IPS DF 4.7 (cell line): ENCODE data around the gene CLDN12.

Experiments used
- DNase-seq: peaks from one replicate; pipeline ENCODE4 v3.0.0-alpha.2; 2013; ENCODE audit warnings: low spot score; ENCODE audit errors: extremely low read depth

CLDN12 gene

GRCh38 chr7:90403174-90404113, at the start of gene CLDN12:
Gene CLDN12 (plus strand): TSS chr7:90403461. CDS start chr7:90412677, 9,216 bp downstream.
- peak; percentile 89 for DNase-seq

- DNase-seq, result no peak
Measured at GRCh38 chr7:90383422-90383821, 19.8 kb upstream of the CLDN12 start.

GRCh38 chr7:90383861-90384260, 19.4 kb upstream of the CLDN12 start:
- DNase-seq, result no peak

- no peak for DNase-seq
Measured at GRCh38 chr7:90384433-90384832, 18.8 kb upstream of the CLDN12 start.

GRCh38 chr7:90387470-90388240, 15.6 kb upstream of the CLDN12 start:
- no peak for DNase-seq

GRCh38 chr7:90390926-90391325, 12.3 kb upstream of the CLDN12 start:
- no peak for DNase-seq

GRCh38 chr7:90391488-90391887, 11.8 kb upstream of the CLDN12 start:
- DNase-seq, result no peak

GRCh38 chr7:90396420-90396819, 6.8 kb upstream of the CLDN12 start:
- DNase-seq, result no peak

- DNase-seq, result no peak
Measured at GRCh38 chr7:90401989-90402388, 1.3 kb upstream of the CLDN12 start.

GRCh38 chr7:90402785-90403173, 482 bp upstream of the CLDN12 start:
- no peak for DNase-seq

GRCh38 chr7:90404777-90405176, 1.5 kb downstream of the CLDN12 start:
- DNase-seq, result no peak

GRCh38 chr7:90407484-90407821, 4.2 kb downstream of the CLDN12 start:
- no peak for DNase-seq

- no peak for DNase-seq
Measured at GRCh38 chr7:90408142-90408541, 4.9 kb downstream of the CLDN12 start.

- no peak for DNase-seq
Measured at GRCh38 chr7:90409667-90410066, 6.4 kb downstream of the CLDN12 start.

GRCh38 chr7:90411510-90411909, 8.2 kb downstream of the CLDN12 start:
- DNase-seq, result no peak

- DNase-seq, result no peak
Measured at GRCh38 chr7:90412458-90413184, 9.4 kb downstream of the CLDN12 start.

GRCh38 chr7:90413185-90413528, 9.9 kb downstream of the CLDN12 start:
- DNase-seq, result no peak

GRCh38 chr7:90421651-90422050, 18.4 kb downstream of the CLDN12 start:
- no peak for DNase-seq

GRCh38 chr7:90424720-90425119, 21.5 kb downstream of the CLDN12 start:
- DNase-seq, result no peak

- no peak for DNase-seq
Measured at GRCh38 chr7:90425376-90425775, 22.1 kb downstream of the CLDN12 start.

- DNase-seq, result no peak
Measured at GRCh38 chr7:90430614-90431460, 27.6 kb downstream of the CLDN12 start.
